Measurements from ENCODE around the gene BRD1. TPM values are rescaled to one million over a fixed set of nuclear protein-coding genes. Genes with fewer than 3 reads are reported as not detected.
A peak's percentile ranks its signal among the peaks of the same experiment; 100 is the strongest.
"Not testable (repeated sequence)": the region's sequence is repeated elsewhere in the genome, so short reads cannot be mapped to it uniquely, and the experiment has no call there.

BRD1 gene
- polyA plus RNA-seq, 4 donors: 29.2 to 49.0 (median 40.4) TPM

DNA sequence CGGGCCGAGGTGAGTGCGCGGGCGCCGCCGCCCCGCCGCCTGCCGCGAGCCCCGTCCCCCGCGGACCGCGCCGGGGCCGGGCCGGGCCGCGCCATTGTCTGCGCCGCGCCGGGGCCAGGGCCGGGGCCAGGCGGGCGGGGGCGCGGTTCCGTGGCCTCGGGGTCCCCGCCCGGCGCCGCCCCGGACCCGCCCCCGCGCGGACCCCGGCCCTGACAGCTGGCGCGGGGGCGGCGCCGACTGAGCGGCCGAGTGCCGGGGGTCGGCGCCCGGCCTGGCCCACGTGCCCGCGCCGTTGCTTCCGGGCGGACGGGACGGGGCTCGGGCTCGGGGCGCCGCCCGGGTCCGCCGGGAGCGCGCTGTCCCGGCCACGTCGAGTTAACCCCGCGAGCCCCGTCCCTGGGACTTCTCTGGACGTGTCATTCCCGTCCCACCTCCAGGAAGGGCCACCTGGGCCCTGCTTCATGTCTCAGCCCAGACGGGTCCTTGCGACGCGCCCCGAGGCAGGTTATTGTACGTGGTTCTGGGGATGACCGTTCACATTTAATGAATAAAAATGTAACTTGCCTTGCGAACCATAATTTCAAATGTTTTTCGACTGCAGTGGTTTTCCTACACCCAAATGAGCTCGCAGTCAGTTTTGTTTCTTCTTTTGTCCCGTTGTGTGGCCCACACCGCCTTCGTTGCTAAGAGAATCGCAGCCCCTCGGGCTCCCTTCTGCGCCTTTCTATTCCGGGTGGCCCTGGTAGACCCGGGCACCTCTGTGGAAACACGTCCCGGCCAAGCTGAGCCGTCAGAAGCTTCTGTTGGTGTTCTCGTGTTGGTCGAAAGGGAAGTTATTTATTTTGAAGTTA, 26.5 kb upstream of the BRD1 start:
- DNase-seq (ENCODE audit: low read depth in 4 of 4, low spot score in 2 of 4): peak in 3 of 4 donors; percentile 15 to 20 (median 17)

DNA sequence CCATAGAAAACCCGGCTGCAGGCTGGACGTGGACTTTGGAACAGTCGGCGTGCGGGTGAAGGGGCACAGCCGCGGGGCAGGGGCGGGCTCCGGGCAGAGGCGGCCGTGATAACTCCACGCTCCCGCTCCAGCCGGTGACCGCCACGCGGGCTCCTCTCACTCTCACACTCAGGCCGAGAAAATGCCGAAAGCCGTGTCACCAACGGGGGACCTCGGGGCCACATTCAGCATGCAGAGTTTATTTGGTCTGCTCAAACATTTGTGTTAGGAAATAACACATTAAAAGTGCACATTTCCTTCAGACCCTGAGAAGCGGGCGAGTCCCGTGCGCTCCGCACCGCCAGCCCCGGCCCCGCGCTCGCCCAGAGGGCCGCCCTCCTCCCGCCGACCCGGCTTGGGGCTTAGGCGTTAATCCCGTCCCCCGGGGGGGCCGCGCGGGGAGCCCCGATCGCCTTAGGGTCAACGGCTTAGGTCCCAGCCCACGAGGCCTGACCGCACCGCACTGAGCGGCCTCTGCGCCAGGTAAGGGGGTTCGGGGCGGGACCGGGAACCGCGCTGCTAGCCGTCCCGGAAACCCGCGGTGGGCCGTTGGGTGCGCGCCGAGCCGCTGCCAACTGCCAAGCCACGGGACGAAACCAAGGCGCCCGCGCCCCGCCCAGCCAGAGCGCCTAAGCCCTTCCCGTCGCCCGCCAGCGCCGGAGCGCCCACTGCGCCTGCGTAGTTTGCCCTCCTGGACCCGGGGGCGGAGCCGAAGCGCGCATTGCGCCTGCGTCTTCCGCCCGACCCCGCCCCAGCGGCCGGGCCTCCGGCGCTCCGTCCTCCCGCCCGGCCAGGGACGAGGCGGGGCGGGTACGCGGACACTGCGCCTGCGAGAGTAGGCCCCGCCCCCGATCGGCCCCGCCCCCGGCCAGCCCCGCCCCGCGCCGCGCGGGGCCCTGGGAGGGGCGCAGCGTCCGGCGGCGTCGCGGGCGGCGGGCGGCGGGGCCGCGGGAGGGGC, 25.5 kb upstream of the BRD1 start, which contains the start of gene ZBED4:
ZBED4 (plus strand) TSS at position 947 of the 997 bp plus-strand sequence. CDS start 29,819 bp downstream, outside the sequence.
- DNase-seq (ENCODE audit: low read depth in 4 of 4, low spot score in 2 of 4): peak; percentile 82 to 95 (median 92)

DNA sequence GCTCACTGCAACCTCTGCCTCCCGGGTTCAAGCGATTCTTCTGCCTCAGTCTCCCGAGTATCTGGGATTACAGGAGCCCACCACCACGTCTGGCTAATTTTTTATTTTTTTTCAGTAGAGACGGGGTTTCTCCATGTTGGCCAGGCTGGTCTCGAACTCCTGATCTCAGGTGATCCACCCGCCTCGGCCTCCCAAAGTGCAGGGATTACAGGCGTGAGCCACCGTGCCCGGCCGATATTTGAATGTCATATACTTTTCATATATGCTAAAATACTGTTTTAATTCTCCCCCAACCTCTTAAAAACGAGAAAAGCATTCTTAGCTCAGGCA, 24.9 kb upstream of the BRD1 start:
- not testable (repeated sequence) for DNase-seq (ENCODE audit: low read depth in 4 of 4, low spot score in 2 of 4)

DNA sequence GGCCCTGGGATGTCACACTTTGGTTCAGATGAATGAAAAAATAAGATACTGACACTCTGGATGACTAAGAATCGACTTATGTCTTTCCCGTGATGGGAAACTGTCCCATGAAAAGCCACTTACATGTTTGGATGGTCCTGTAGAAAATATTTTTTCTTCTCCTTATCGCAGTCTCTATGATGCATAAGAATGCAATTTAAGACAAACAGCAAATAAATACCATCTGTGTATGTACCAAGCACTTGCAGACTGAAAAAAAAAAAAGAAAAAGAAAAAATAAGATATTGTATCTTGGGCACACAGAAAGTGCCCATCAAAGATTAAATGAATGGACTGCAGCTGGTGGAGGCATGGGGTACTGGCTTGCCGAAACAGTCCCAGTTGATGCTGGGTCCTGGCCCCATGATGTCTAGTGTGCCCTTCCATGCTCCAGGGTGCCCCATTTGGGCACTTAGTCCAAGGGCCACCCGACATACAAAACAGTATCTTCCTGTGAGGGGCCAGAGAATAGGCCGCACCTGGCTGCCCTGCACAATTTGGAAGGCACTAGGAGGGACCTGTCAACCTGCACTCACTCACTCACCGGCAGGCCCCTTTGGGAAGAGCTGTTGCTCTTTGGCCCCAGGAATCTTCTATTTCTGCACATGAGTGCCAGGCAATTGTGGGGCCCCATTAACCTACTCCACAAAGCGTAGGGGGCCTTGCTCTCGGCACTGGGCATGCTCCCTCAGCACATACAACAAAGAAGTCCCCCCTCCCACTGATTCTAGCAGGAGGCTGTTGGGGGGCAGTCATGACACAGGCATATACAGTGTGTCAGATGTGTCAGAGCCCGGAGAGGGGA, 23.5 kb upstream of the BRD1 start:
- DNase-seq (ENCODE audit: low read depth in 4 of 4, low spot score in 2 of 4): no peak

DNA sequence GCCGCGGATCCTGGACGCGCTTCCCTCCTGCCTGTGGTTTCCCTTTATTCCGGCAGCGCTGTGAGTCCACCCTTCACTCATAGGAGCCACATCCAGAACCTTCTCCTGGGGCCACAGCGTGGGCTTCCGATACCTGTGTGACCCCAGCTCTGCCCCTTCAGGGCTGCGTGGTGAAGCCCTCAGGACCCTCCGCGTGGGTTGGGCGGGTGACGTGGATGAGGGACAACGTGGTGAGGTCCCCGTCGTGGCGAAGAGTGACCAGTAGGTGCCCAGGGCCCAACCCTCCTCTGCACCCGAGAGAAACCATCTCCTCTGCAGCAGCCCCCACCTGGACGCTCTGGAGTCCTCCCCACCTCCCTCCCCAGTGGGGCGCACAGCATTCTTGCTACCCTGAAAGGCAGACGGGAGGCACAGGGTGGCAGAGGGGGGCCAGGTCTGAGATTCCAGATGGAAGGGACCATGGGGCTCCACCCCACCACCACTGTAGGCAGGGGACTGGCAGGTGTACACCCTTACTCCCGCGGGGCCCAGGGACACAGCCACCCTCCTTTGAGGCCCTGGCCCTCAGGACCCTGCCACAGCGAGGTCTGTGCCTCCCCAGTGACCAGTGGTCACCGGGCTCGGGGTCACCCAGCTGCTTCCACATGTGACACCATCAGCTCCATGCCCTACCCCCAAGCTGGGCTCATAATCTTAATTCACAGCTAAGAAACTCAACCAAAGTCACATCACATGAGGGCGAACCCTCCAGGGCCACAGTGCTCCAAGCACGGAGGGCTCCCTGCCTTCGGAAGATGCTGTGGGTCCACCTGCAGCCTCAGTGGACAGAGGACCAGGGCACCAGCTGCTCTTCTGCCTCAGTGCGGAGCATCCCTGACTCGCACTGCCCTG, 22.6 kb upstream of the BRD1 start:
- DNase-seq (ENCODE audit: low read depth in 4 of 4, low spot score in 2 of 4): no peak

DNA sequence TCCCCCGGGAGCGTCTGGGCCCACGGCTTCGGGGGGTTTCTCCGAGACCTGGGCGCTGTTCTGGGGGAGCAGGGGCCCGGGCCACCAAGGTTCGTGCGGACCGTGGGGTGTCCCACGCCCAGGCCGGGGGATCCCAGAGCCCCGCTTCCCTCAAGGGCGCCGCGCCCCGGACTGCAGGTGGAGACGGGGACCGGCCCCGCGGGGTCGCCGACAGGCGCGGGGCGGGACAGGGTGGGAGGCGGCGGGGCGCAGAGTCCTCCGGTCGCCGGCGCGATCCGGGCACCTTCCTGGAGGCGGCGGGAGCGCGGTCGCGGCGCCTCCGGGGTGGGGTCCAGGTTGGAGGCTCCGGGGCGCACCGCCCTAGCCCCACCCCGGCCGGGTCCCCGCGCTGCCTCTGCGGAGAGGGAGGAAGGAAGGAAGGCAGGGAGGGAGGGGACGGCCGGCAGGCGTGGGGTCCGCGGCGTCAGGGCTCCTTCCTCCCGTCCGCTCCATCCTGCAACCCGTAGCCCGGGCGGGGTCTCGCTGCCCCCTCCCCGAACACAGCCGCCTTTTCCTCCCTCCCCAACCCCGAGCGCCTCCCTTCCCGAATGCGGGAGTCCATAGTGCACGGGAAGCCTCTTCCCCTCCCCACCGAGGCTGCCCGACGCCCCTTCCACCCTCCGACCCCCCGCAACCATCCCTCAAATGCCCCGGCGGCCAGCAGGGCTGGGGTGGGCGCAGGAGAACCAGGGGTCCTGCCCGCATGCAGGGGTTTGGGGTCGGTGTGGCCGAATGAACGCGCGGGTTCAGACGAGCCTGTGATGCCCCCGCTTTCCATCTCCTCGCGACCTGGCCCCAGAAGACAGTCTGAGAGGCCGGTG, 21.7 kb upstream of the BRD1 start:
- no peak for DNase-seq (ENCODE audit: low read depth in 4 of 4, low spot score in 2 of 4)

DNA sequence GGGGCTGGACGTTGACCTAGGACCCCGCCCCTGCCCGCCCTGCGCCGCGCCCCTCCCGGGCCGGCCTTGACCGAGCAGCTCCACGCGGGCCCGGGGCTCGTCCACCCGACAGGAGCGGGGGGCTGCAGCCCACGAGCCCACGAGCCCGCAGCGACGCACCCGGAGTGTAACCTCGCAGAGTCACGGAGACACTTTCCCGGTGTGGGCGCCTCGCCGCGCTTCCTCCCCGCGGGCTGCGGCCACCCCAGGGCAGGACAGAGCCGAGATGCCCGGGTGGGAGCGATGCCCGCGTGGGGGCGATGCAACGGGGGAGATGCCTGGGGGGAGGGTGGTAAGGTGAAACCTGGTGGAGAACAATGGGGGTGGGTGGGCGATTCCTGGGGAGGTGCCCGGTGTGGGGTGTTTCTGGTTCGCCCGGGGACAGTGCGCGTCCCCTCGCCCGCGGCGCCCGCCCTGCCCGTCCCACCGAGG, 21.1 kb upstream of the BRD1 start:
- no peak for DNase-seq (ENCODE audit: low read depth in 4 of 4, low spot score in 2 of 4)

DNA sequence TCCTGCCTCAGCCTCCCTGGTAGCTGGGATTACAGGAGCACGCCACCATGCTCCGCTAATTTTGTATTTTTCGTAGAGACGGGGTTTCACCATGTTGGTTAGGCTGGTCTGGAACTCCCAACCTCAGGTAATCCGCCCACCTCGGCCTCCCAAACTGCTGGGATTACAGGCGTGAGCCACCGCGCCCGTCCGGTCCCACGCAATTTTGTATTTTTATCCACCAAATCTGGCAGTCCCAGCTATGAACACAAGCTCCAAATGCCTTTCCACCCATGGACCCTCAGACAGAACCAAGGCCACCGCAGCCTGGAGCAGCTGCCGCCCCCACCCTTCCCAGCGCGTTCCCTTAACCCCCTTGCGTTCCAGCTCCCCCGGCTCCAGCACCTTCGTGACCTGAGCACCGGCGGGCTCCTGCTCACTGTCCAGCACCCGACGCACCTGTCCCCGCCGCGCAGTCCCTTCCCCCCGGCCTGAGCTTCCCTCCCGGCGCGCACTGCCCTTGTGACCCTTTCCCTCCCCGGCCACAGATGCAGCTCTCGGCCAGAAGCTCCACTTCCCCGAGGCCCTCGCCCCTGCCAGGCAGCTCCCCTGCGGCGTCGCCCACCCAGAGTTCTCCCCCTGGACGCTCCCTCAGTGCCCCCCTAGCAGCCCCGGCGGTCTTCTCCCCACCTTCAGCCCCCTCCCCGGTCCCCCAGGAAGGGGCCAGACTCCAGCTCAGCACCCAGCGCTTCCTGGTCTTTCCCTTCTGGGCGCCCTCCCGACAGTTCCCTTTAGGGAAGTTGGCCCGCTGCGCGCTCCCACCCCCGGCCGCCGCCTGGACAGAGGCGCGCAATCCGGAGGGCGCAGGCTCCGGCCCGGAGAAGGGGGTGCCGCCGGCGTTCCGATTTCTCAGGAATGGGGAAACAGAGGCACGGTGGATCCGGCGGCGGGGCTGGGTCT, 20.3 kb upstream of the BRD1 start:
- no peak for DNase-seq (ENCODE audit: low read depth in 4 of 4, low spot score in 2 of 4)

DNA sequence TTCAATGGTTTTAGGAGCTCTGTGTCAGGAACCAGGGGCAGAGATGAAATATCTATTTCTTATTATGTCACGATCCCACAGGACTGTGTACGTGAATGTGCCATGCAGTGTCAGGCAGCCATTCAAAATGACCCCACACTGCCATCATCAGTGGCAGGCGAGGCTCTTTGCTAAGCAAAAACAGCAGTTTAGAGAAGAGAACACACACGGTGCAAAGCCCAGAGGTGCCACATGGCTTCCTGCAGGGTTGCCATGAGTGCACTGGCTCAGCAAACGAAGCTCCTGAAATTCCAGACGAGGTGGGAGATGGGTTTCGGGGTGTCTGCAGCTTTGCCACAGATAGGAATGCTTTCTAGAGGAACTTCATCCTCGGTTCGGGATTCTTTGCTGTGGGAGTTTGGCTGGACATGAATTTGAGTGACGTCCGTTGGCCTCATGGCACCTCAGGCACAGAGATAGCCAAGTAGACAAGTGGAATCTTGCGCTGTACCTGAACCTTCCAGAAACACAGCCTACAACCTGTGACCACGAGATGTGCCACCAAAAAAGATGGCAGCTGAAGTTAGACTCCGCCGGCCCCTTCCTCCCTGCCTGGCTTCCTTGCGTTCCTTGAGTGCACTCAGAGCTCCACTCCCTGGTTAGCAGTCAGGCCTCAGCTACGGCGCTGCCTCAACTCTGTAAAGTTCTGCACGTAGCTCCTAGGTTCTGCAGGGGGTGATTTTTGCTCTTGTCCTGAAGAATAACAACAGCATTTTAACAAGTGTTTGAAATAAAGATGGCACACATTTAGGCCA, 18.2 kb upstream of the BRD1 start:
- no peak for DNase-seq (ENCODE audit: low read depth in 4 of 4, low spot score in 2 of 4)

DNA sequence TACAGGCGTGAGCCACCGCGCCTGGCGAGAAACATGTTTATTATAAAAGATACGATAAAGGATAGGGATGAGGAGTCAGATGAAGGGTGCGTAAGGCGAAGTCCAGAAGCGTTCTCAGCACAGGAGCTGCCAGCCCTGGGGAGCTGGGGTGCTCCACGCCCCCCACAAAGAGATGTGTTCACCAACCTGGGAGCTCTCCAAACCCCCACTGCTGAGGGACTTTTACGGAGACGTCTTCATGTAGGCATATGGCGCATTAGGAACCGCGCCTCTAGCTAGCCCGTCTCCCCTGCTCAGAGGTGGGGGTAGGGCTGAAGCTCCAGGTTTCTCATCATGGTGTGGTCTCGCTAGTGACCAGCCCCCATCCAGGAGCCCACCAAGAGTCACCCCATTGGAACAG, 17.6 kb upstream of the BRD1 start:
- no peak for DNase-seq (ENCODE audit: low read depth in 4 of 4, low spot score in 2 of 4)

DNA sequence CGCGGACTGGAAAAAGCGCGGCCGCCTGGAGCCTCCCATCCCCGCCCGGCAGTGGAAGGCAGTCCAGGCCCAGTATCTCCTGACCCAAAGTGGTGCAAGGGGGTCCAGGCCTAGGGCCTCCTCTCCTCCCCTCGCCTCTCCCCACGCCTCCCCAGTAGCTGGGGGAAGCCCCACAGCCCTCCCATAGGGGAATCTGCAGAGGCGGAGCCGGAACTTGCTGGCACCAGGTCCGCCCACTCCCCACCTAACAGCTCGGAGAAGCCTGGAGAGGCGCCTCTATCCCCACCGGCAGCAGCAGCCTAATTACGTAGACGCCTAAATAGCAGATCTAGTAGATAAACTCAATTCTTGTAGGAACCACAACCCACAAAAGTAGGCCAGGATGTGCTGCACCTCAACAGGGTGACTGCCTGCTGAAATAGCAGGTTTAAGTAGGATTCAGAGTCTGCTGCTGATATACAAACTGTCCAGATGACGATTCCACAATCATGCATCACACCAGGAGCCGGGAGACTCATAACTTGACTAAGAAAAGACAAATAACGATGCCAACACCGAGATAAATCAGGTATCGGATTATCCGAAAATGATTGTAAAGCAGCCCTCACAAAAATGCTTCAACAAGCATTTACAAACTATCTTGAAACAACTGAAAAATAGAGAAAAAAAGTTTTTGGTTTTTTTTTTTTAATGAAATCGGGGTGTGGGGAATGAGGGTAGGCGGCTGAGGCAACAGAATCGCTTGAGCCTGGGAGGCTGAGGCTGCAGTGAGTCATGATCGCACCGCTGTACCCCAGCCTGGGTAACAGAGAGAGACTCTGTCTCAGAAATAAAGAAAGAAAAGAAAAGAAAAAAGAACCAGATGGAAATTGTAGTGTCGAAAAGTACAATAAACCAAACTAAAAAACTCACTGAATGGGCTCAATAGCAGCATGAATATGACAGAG, 11.4 kb upstream of the BRD1 start:
- DNase-seq (ENCODE audit: low read depth in 4 of 4, low spot score in 2 of 4): no peak

DNA sequence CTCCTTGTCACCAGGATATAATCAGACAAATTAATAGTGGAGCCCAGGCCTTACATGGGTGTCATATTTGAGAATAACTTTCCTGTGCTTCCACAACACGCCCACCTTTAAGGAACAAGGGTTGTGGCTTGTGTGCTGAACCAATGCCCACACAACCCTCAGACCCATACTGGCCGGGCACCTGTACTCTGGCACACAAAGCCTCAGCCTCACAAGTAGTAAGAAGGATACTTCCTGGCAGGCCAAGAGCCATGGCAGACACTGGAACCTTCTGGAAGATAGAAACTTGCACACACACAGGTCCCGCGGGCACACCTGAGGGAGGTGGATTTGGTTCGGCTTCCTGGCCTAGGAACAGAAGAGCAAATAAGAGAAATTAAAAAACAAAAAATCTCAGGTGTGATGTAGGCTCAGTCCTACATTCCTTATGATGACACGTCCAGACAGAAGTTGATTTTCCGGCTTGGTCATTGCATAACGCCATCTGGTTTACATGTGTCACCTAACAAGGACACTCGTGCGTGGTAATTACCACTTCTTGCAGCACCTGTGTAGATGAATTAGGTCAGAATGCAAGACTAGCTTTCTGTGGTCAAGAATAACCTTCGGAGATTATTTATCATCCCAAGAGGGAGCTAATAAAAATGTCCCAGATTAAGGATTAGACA, 5.8 kb upstream of the BRD1 start:
- DNase-seq (ENCODE audit: low read depth in 4 of 4, low spot score in 2 of 4): no peak

DNA sequence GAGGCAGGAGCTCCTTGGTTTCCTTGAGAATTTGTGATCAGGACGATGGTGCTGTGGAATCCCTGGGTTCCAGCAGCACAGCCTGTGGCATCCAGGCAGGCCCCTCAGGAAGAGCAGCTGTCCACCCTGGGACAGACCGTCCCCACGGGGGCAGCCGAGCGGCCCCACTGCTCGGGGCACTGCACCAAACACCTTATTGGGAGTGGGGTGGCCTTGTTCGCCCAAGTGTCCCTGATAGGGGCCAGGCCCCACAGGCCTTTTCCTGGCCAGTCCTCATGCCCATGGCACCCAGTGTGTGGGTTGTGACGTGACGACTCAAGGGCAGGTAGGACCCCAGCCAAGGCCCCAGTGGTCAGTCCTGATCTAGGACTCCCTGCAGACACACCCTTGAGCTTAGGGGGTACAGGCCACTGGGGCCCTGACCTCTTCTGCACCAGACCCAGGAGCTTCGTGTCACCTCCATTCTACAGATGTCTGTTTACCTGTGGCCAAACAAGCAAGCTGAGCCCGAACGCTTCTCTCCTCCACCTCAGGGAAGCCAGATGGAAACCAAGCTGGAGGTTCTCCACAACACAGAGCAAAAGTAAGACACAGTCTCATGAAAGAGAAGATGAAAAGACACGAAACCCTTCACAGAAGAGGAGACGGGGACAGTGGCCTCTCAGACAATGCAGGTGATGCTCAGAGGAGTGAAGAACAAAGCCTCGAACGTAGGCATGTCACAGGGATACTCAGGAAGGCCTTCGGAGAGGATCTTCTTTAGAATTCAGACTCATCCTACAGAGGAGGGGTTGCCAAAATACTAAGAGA, 1.6 kb upstream of the BRD1 start:
- DNase-seq (ENCODE audit: low read depth in 4 of 4, low spot score in 2 of 4): no peak

DNA sequence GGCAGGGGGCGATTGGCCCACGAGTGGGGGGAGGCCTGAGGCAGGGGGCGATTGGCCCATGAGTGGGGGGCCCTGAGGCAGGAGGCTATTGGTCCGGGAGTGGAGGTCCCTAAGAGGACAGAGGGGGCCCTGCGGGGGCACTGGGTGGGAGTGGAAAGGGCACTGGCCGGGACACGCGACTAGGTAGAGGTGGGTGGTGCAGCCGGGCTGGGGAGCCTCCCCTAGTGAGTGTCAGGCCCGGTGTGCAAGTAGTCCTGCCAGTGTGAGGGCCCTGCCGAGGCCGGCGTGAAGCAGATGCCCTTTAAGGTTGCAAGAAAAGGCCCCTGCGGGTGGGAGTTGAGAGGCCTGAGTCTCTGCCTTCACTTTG, 909 bp upstream of the BRD1 start:
- DNase-seq (ENCODE audit: low read depth in 4 of 4, low spot score in 2 of 4): no peak
